GM20431 (cell line): ENCODE results near the gene ZHX3.

ENCODE experiments used
- in situ Hi-C: fragments of 300-500 bp; cut with MseI, MboI; formaldehyde crosslinking; loops from one replicate; pipeline ENCODE4 v1.15.0; 2020; ENCODE audit warnings: low sequenced_read_pairs; ENCODE audit not compliant: unreplicated experiment

The ZHX3 gene

GRCh38 chr20:41167481-41168253, 149.9 kb downstream of the ZHX3 start:
- in situ Hi-C loops: no loop called here

GRCh38 chr20:41167118-41167470, 150.4 kb downstream of the ZHX3 start:
- in situ Hi-C loops: no loop called here

- in situ Hi-C loops: no loop called here
Observed at GRCh38 chr20:41166201-41167117, 151.1 kb downstream of the ZHX3 start.

GRCh38 chr20:41165001-41165882, 152.3 kb downstream of the ZHX3 start:
- in situ Hi-C loops: no loop called here

- in situ Hi-C loops: no loop called here
Observed at GRCh38 chr20:41163821-41164220, 153.7 kb downstream of the ZHX3 start.

GRCh38 chr20:41162396-41162795, 155.1 kb downstream of the ZHX3 start:
- in situ Hi-C loops: no loop called here

GRCh38 chr20:41161886-41162285, 155.6 kb downstream of the ZHX3 start:
- in situ Hi-C loops: no loop called here

- in situ Hi-C loops: no loop called here
Observed at GRCh38 chr20:41160686-41161085, 156.8 kb downstream of the ZHX3 start.

- in situ Hi-C loops: no loop called here
Observed at GRCh38 chr20:41159547-41159946, 158.0 kb downstream of the ZHX3 start.

- in situ Hi-C loops: no loop called here
Observed at GRCh38 chr20:41158082-41158625, 159.4 kb downstream of the ZHX3 start.

GRCh38 chr20:41155261-41155660, 162.3 kb downstream of the ZHX3 start:
- in situ Hi-C loops: no loop called here

GRCh38 chr20:41154436-41155176, 162.9 kb downstream of the ZHX3 start:
- in situ Hi-C loops: no loop called here

- in situ Hi-C loops: no loop called here
Observed at GRCh38 chr20:41152108-41152757, 165.3 kb downstream of the ZHX3 start.

- in situ Hi-C loops: no loop called here
Observed at GRCh38 chr20:41151134-41151869, 166.2 kb downstream of the ZHX3 start.

- in situ Hi-C loops: no loop called here
Observed at GRCh38 chr20:41150664-41151063, 166.9 kb downstream of the ZHX3 start.

- in situ Hi-C loops: no loop called here
Observed at GRCh38 chr20:41148942-41149341, 168.6 kb downstream of the ZHX3 start.

- in situ Hi-C loops: no loop called here
Observed at GRCh38 chr20:41147767-41148191, 169.8 kb downstream of the ZHX3 start.
